ENCODE data around the gene KLK14. TPM values are rescaled to one million over a fixed set of nuclear protein-coding genes. Genes with fewer than 3 reads are reported as not detected.

KLK14 gene
- total and polyA plus RNA-seq, 4 donors, result 0.11 to 1.9 (median 1.4) TPM; not detected in 1

DNA sequence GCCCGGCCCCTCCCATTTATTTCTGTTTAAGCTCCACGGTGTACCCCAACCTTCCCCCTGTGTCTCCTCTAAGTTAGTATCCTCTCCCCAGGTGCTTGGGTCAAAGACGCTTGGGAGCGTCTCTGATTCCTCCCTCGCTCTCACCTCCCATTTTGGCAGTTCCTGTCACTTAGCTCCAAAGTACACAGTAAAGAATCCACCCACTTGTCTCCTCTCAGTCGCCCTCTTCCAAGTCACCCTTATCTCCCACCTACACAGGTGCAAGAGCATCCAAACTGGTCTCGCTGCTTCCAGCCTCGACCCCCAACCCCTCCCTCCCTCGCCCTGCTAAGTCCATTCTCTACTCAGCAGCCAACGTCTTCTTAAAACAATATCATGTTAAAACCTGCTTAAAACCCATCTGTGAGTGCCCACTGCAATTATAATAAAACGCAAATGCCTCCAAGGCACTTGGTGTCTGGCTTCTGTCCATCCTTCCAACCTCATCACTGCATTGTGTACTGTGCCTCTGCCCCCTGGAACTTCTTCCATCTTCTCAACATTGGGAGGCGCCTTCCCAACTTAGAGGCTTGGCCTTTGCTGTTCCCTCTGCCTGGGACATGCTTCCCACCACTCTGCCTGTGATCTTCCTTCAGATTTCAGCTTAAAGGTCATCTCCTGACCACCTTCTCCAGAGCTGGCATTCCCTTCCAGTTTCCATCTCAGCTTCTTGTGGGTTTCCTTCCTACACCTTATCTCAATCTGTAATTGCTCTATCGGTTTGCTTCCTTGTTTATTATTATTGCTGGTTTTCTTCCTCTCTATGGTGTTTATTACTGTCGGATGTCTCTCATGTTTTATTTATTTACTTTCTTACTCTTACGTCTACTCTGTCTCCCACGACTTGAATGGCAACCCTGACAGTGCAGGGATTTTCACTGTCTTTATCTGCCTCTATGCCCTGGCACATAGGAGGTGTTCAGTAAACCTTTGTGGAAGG is 9.5 kb upstream of the KLK14 start:
- peaks cover 6% of the 10 kb centered on the region for H3K36me3 ChIP-seq (ENCODE audit: control insufficient read depth, insufficient read depth, low read length)
- H3K9me3 ChIP-seq (ENCODE audit: control insufficient read depth, insufficient read depth, low read length), result no peaks in the 10 kb centered on the region
- no peaks in the 10 kb centered on the region for H3K27me3 ChIP-seq (ENCODE audit: control insufficient read depth, insufficient read depth, low read length)
- peaks cover 14% of the 10 kb centered on the region for H3K4me1 ChIP-seq (ENCODE audit: control insufficient read depth, insufficient read depth, low read length)
- no peak overlapping the region for H3K4me3 ChIP-seq (ENCODE audit: low read depth, low read length)
- WGBS (ENCODE audit: insufficient coverage), result 60% methylated on average over 11 of the region's 16 CpGs
- DNase-seq (ENCODE audit: low read depth in 4 of 6, low spot score in 6 of 6), result no peak
- no peak overlapping the region for H3K27ac ChIP-seq (ENCODE audit: low read depth, low read length)

DNA sequence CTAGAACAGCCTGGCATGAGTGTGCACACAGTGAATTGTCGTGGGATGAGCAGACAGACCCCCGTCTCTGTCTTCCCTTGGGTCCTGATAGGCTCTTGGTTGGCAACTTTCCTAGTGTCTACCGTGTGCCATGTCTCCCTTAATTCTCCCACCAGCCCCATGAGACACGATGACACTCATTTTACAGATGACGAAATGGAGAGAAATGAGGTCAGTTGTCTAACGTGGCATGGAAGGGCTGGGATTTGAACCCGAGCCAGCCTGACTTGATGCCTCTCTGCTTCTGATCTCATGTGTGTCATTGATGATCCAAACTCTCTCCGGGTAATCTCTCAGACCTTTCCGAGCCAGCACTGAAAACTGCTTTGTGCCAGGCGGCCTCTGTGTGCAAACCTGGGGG is 8.4 kb upstream of the KLK14 start:
- Histone ChIP-seq H3K4me3 (ENCODE audit: low read depth, low read length) (no peak overlapping the region), H3K27me3 (ENCODE audit: control insufficient read depth, insufficient read depth, low read length) (no peaks in the 10 kb centered on the region), H3K27ac (ENCODE audit: low read depth, low read length) (no peak overlapping the region), H3K36me3 (ENCODE audit: control insufficient read depth, insufficient read depth, low read length) (peaks cover 10% of the 10 kb centered on the region), H3K9me3 (ENCODE audit: control insufficient read depth, insufficient read depth, low read length) (no peaks in the 10 kb centered on the region), H3K4me1 (ENCODE audit: control insufficient read depth, insufficient read depth, low read length) (peaks cover 14% of the 10 kb centered on the region)
- no peak for DNase-seq (ENCODE audit: low read depth in 4 of 6, low spot score in 6 of 6)
- WGBS (ENCODE audit: insufficient coverage), result 68% methylated on average over 7 of the region's 10 CpGs

DNA sequence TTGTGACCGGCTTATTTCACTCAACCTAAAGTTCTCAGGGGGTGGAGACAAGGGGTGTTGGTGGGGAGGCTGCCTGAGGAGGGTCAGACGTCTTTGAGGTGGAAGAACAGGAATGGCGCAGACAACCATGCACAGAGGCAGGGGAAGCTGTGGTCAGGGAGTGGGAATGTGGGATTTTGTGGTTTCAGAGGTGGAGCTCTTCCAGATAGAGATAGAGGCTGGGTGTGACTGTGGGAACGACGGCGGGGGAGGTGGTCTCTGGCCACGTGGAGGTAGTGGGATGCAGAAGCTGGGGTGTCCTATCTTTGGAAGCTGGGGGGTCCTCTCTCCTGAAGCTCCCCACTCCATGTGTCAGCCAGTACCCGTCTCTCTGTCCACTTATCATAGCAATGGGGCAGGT is 7.8 kb upstream of the KLK14 start:
- H3K9me3 ChIP-seq (ENCODE audit: control insufficient read depth, insufficient read depth, low read length), result no peaks in the 10 kb centered on the region
- H3K36me3 ChIP-seq (ENCODE audit: control insufficient read depth, insufficient read depth, low read length), result peaks cover 11% of the 10 kb centered on the region
- H3K27me3 ChIP-seq (ENCODE audit: control insufficient read depth, insufficient read depth, low read length), result no peaks in the 10 kb centered on the region
- WGBS (ENCODE audit: insufficient coverage), result 89% methylated on average over 4 of the region's 8 CpGs
- H3K27ac ChIP-seq (ENCODE audit: low read depth, low read length), result no peak overlapping the region
- peaks cover 14% of the 10 kb centered on the region for H3K4me1 ChIP-seq (ENCODE audit: control insufficient read depth, insufficient read depth, low read length)
- no peak overlapping the region for H3K4me3 ChIP-seq (ENCODE audit: low read depth, low read length)
- no peak for DNase-seq (ENCODE audit: low read depth in 4 of 6, low spot score in 6 of 6)

DNA sequence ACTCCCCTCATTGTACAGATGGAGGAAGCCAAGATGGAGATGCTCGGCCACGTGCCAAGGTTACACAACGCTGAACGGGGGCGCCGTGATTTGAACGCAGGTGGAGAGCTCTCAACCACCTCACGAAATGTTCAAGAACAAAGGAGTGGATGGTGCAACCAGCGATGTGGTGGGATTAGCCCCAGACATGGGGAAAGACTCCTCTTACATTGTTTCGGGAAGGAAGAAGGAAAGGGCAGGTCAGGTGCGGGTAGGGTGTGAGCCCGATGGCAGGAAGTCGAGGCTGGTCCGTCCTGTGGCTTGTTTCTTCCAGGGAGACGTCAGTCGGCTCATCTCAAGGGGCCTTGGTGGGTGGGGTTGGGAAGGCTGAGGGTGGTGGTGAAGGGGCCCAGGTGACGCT is 7.1 kb upstream of the KLK14 start:
- H3K27me3 ChIP-seq (ENCODE audit: control insufficient read depth, insufficient read depth, low read length), result no peaks in the 10 kb centered on the region
- H3K9me3 ChIP-seq (ENCODE audit: control insufficient read depth, insufficient read depth, low read length), result no peaks in the 10 kb centered on the region
- no peak for DNase-seq (ENCODE audit: low read depth in 4 of 6, low spot score in 6 of 6)
- H3K4me1 ChIP-seq (ENCODE audit: control insufficient read depth, insufficient read depth, low read length), result peaks cover 11% of the 10 kb centered on the region
- peaks cover 11% of the 10 kb centered on the region for H3K36me3 ChIP-seq (ENCODE audit: control insufficient read depth, insufficient read depth, low read length)
- WGBS (ENCODE audit: insufficient coverage), result 93% methylated on average over 16 of the region's 17 CpGs
- H3K27ac ChIP-seq (ENCODE audit: low read depth, low read length), result no peak overlapping the region
- no peak overlapping the region for H3K4me3 ChIP-seq (ENCODE audit: low read depth, low read length)

DNA sequence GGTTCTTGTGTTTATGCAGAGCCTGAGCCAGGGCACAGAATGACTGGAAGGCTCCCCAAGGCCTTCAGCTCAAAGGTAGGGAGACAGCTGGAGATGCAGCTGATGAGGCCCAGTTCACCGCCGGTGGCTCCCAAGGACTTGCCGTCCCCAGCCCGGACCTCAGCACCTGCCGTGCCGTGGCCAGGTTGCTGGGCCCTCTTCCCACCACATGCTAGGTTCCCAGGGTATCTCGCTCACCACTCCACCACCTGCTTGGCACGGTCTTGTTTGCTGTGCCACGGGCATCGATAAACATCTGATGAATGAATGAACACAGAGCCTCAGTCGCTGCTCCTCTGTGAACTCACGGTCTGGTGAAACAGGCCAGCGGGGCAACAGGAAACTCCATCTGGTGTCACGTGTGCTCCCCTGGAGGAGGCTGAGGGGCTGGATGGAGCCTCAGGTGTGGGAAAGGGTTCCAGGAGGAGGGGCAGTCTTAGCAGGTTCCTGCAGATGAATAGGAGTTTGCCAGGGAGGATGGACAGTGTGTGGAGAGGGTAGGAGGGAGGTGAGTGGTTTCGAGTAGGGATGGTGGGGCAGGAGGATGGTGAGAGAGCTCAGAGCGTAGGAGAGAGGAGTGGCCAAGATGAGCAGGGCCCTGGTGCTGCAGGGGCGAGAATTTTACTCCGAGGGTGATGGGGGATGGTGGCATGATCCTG is 3.6 kb upstream of the KLK14 start:
- H3K27ac ChIP-seq (ENCODE audit: low read depth, low read length), result no peak overlapping the region
- no peak for DNase-seq (ENCODE audit: low read depth in 4 of 6, low spot score in 6 of 6)
- H3K36me3 ChIP-seq (ENCODE audit: control insufficient read depth, insufficient read depth, low read length), result peaks cover 5% of the 10 kb centered on the region
- 87% methylated on average over 18 of the region's 18 CpGs for WGBS (ENCODE audit: insufficient coverage)
- no peaks in the 10 kb centered on the region for H3K27me3 ChIP-seq (ENCODE audit: control insufficient read depth, insufficient read depth, low read length)
- H3K4me3 ChIP-seq (ENCODE audit: low read depth, low read length), result no peak overlapping the region
- H3K4me1 ChIP-seq (ENCODE audit: control insufficient read depth, insufficient read depth, low read length), result no peaks in the 10 kb centered on the region
- H3K9me3 ChIP-seq (ENCODE audit: control insufficient read depth, insufficient read depth, low read length), result no peaks in the 10 kb centered on the region

DNA sequence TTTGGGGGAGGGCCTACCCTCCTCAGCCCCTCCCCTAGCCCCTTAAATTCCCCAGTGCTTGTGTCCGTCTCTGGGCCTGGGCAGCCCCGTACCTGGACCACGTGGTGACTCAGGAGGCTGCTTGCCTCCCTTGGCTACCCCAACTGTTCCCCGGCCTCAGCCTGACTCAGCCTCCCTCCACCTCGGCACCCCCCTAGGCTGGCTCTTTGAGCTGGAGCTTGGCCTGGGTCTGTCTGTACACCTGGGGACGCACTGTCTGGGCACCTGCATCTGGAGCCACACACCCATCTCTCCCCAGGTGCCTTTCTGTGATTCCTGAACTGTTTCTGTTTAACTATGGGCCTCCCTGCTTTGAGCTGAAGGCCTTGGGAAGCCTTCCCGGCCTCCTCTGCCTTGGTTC is 1.8 kb upstream of the KLK14 start:
- Histone ChIP-seq H3K9me3 (ENCODE audit: control insufficient read depth, insufficient read depth, low read length) (no peaks in the 10 kb centered on the region), H3K27me3 (ENCODE audit: control insufficient read depth, insufficient read depth, low read length) (no peaks in the 10 kb centered on the region), H3K27ac (ENCODE audit: low read depth, low read length) (no peak overlapping the region), H3K4me3 (ENCODE audit: low read depth, low read length) (no peak overlapping the region), H3K4me1 (ENCODE audit: control insufficient read depth, insufficient read depth, low read length) (no peaks in the 10 kb centered on the region), H3K36me3 (ENCODE audit: control insufficient read depth, insufficient read depth, low read length) (peaks cover 6% of the 10 kb centered on the region)
- 83% methylated on average over 6 of the region's 7 CpGs for WGBS (ENCODE audit: insufficient coverage)
- no peak for DNase-seq (ENCODE audit: low read depth in 4 of 6, low spot score in 6 of 6)

DNA sequence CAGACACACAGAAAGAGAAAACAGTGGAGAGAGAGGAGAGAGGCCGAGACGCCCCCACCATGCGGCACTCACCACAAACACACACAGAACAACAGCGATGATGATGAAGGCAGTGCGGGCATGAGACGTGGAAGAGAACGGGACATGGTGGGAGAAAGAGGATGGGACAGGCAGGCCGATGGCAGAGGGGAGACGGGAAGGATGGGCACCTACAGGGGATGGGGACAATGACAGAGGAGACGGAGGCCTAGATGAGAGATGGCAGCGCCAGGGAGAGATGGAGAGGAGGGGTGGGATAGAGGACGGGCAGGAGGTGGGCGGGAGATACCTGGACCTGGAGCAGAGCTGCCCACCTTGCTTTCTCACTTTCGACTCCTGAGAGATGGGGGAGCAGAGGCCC is 1.1 kb upstream of the KLK14 start:
- Histone ChIP-seq H3K27me3 (ENCODE audit: control insufficient read depth, insufficient read depth, low read length) (no peaks in the 10 kb centered on the region), H3K36me3 (ENCODE audit: control insufficient read depth, insufficient read depth, low read length) (peaks cover 7% of the 10 kb centered on the region), H3K4me3 (ENCODE audit: low read depth, low read length) (no peak overlapping the region), H3K9me3 (ENCODE audit: control insufficient read depth, insufficient read depth, low read length) (no peaks in the 10 kb centered on the region), H3K27ac (ENCODE audit: low read depth, low read length) (no peak overlapping the region), H3K4me1 (ENCODE audit: control insufficient read depth, insufficient read depth, low read length) (no peaks in the 10 kb centered on the region)
- no peak for DNase-seq (ENCODE audit: low read depth in 4 of 6, low spot score in 6 of 6)
- WGBS (ENCODE audit: insufficient coverage), result 65% methylated on average over 9 of the region's 14 CpGs

DNA sequence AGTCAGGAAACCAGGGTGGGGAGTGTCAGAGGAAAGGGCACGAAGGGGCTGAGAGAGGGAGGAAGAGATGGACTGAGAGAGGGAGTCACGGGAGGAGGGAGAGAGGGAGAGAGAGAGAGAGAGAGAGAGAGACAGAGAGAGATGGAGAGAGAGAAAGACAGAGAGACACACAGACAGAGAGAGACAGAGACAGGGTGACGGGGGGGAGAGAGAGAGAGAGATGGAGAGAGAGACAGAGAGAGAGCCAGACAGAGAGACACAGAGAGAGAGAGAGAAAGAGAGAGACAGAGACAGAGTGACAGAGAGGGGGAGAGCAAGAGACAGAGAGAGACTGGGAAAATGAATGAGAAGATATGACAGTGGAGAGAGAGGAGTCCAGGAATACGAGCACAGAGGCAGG is 494 bp upstream of the KLK14 start:
- H3K4me3 ChIP-seq (ENCODE audit: low read depth, low read length), result no peak overlapping the region
- no peaks in the 10 kb centered on the region for H3K27me3 ChIP-seq (ENCODE audit: control insufficient read depth, insufficient read depth, low read length)
- H3K4me1 ChIP-seq (ENCODE audit: control insufficient read depth, insufficient read depth, low read length), result no peaks in the 10 kb centered on the region
- H3K27ac ChIP-seq (ENCODE audit: low read depth, low read length), result no peak overlapping the region
- no peak for DNase-seq (ENCODE audit: low read depth in 4 of 6, low spot score in 6 of 6)
- WGBS (ENCODE audit: insufficient coverage), result 41% methylated on average over 4 of the region's 4 CpGs
- no peaks in the 10 kb centered on the region for H3K9me3 ChIP-seq (ENCODE audit: control insufficient read depth, insufficient read depth, low read length)
- peaks cover 7% of the 10 kb centered on the region for H3K36me3 ChIP-seq (ENCODE audit: control insufficient read depth, insufficient read depth, low read length)

DNA sequence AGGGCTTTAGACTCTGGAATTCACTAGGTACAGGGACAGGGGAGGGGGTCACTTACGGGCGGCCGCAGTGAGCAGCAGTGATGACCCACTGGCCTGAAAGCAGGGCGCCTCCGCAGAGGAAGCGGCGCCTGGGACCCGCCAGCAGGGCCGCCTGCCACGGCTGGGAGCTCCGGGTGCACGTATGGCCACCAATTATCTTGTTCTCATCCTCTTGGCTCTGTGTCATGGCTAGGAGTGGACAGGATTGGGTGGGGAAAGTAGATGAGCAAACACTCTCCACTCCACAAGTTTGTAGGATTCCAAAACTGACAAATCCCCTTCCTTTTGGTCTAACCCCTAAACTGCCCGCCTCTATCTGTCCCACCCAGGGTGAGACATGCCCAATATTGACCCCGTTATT is 1.2 kb downstream of the KLK14 start:
- peaks cover 7% of the 10 kb centered on the region for H3K36me3 ChIP-seq (ENCODE audit: control insufficient read depth, insufficient read depth, low read length)
- no peak overlapping the region for H3K4me3 ChIP-seq (ENCODE audit: low read depth, low read length)
- no peaks in the 10 kb centered on the region for H3K4me1 ChIP-seq (ENCODE audit: control insufficient read depth, insufficient read depth, low read length)
- no peaks in the 10 kb centered on the region for H3K27me3 ChIP-seq (ENCODE audit: control insufficient read depth, insufficient read depth, low read length)
- WGBS (ENCODE audit: insufficient coverage), result 89% methylated on average over 7 of the region's 14 CpGs
- no peaks in the 10 kb centered on the region for H3K9me3 ChIP-seq (ENCODE audit: control insufficient read depth, insufficient read depth, low read length)
- no peak overlapping the region for H3K27ac ChIP-seq (ENCODE audit: low read depth, low read length)
- DNase-seq (ENCODE audit: low read depth in 4 of 6, low spot score in 6 of 6), result no peak
